ENCODE results near the gene FNBP1.

FNBP1 gene

DNA sequence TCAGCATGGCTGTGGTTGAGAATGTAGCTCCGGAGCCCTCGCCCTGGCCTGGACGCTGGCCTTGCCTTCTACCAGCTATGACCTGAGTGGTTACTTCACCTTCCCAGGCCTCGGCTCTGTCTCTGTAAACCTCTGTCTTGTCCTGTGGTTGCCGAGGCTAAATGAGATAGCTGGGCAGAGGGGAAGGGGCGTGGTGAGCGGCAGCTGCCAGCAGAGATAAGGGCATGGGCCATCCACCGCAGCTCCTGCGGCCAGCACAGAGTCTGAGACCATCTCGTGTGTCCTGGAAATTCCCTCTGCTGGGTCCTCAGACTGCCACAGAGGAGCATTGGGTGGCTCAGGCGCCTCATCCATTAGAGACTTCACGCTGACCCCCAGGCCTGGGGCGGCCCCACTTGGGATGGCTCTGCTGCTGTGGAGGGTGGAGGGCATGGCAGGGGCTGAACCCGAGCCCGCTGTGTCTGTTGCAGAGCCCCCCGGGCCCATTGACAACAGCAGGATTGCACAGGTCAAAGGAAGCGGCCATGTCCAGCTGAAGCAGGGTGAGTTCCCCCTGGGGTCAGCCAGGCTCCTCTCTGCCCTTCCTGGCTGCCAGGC is 163.8 kb downstream of the FNBP1 start:
- no peak overlapping the region for H3K27ac ChIP-seq
- no peak for TF ChIP-seq CTCF (conservative IDR thresholded peaks at IDR 0.05)
- no peak for TF ChIP-seq ZFX (IDR thresholded peaks at IDR 0.05)

DNA sequence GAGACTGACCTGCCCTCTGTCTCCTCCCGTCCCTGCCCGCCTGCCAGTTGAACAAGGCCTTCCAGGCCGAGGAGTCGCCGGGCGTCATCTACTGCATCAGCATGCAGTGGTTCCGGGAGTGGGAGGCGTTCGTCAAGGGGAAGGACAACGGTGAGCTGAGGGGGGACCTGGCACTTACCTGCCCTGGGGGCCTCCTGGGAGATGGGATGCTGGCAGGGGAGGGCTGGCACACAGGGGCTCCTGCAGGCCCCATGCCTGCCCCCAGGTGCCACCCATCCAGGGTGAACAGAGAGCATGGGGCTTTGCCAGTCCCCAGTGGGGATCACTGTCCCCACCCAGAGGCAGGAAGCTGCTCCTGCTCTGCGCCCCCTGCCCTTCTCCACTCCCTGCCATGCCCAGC is 164.7 kb downstream of the FNBP1 start:
- TF ChIP-seq ZFX (IDR thresholded peaks at IDR 0.05): no peak
- TF ChIP-seq CTCF (conservative IDR thresholded peaks at IDR 0.05): no peak
- no peak overlapping the region for H3K27ac ChIP-seq

DNA sequence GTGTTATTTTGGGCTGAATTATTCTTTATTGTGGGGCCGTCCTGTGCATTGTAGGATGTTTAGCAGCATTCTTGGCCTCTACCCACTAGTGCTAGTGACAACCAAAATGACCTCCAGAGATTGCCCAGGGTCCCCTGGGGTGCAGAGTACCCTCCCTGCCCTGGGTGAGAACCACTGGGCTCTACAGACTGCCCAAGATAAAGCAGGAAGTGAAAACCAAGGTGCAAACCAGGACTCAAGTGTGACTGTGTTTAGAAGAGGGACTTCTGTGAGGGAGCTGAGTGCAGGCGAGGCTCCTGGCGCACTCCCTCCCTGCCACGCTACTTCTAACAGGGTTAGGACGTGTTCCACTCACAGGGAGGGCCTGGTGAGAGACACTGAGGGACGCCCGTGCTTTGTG is 166.2 kb downstream of the FNBP1 start:
- no peak overlapping the region for H3K27ac ChIP-seq
- TF ChIP-seq ZFX (IDR thresholded peaks at IDR 0.05) (no peak), CTCF (conservative IDR thresholded peaks at IDR 0.05) (no peak)

GRCh38 chr9:129875687-129876395 is 167.1 kb downstream of the FNBP1 start:
- no peak for TF ChIP-seq CTCF (conservative IDR thresholded peaks at IDR 0.05)
- no peak overlapping the region for H3K27ac ChIP-seq

DNA sequence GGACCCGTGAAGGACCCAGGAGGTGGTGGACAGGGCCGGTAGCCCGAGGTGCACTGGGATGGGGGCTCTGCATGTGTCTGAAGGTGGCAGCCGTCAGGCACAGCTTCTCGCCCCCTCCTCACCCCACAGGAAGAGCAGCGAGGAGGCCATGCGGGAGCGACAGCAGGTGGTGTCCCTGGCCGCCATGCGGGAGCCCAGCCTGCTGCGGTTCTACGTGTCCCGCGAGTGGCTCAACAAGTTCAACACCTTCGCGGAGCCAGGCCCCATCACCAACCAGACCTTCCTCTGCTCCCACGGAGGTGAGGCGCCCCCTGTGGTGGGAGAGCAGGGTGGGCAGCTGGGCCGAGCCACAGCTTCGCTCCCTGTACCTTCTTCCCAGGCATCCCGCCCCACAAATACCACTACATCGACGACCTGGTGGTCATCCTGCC is 167.8 kb downstream of the FNBP1 start:
- no peak overlapping the region for H3K27ac ChIP-seq
- TF ChIP-seq ZFX (IDR thresholded peaks at IDR 0.05): no peak
- TF ChIP-seq CTCF (conservative IDR thresholded peaks at IDR 0.05): no peak

DNA sequence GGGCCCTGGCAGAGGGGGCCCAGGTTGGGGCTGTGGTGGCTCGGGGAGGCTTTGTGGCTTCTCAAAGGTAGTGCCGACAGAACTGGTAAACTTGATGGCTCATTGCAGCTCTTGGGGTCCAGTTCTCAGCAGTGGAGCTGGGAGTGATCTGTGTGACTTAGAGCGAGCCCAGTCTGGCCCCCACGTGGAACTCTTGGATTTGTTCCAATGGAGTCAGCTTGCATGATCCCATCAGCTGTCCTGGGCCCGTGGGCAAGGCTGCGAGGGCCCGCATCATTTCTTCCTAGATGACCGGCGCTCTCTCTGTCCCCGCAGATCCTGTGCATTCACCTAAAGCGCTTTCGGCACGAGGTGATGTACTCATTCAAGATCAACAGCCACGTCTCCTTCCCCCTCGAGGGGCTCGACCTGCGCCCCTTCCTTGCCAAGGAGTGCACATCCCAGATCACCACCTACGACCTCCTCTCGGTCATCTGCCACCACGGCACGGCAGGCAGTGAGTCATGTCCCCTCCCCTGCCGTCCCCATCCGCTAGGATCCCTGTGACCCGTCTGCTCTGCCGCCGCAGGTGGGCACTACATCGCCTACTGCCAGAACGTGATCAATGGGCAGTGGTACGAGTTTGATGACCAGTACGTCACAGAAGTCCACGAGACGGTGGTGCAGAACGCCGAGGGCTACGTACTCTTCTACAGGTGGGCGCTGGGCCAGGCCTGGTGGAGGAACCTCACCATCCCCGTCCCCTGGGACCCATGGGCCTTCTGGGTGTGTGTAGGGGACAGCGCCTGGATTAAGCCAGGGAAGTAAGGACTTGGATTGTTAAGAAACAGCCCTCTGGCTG is 168.5 kb downstream of the FNBP1 start:
- TF ChIP-seq CTCF (conservative IDR thresholded peaks at IDR 0.05) (no peak), ZFX (IDR thresholded peaks at IDR 0.05) (no peak)
- no peak overlapping the region for H3K27ac ChIP-seq
